Stimulated activated CD4-positive, alpha-beta T cell treated with anti-CD3 and anti-CD28 coated beads, Interleukin-15, amount 100 ng/mL, for 48 hours (primary cell): Measurements from ENCODE around the gene SPTB.

Experiments
- DNase-seq, 2 donors: peaks; one replicate each; pipeline ENCODE4 v3.0.0-alpha.2; 2020; ENCODE audit warnings: low read depth in 2 of 2

The SPTB gene

GRCh38 chr14:64709126-64709525 lies 170.6 kb downstream of the SPTB start:
- no peak for DNase-seq

GRCh38 chr14:64708148-64709004 lies 171.3 kb downstream of the SPTB start:
- DNase-seq = no peak

- DNase-seq = no peak
These were observed 172.0 kb downstream of the SPTB start for GRCh38 chr14:64707661-64708060.

DNA sequence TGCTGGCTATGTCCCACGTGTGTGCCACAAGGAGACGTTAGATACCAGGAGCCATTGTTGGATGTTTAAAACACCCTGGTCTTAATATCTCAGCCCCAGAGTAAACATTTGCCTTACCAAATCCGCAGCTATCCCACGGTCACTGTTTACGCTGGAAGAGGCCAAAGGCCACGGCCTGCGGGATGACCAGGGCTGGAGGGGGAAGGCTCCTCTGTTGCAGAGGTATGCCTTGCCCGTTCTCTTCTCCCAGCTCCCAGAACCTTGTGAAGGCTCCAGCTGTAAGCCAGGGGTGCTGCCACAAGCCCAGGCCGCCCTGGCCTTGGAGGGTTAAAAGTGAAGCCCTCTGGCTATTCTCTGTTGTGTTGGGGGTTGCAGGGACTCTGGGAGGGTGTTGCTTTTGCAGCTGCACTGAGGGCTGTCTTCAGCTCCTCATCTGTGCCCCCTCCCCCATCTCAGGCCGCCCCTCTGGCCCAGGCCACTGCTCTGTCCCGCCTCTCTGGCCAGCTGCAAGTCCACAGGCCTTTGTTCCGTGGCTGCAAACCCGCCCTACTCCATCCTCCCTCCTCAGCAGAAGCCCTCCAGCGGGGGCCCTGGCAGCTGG lies 173.0 kb downstream of the SPTB start:
- no peak for DNase-seq

DNA sequence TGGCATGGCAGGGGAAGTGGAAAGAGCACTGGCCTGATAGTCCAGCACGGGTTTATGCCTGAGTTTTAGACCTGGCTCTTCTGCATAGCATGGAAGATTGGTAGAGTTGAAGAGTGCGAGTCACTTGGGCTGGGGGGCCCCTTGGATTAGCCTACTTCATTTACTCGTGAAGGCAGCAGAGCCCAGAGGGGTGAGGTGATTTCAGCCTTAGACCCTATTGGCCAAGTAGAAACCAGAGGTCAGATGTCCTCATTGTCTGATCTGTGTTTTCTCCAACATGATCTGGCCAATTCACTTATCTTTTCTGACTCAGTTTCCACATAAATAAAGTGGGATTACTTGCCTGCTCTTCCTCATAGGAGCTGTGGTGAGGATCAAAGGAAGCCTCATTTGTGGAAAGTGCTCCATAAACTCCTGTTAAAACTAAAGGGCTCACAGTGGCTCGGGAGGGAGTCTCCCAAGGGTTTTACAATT lies 173.6 kb downstream of the SPTB start:
- no peak for DNase-seq

GRCh38 chr14:64705381-64706118 lies 174.2 kb downstream of the SPTB start:
- no peak for DNase-seq

DNA sequence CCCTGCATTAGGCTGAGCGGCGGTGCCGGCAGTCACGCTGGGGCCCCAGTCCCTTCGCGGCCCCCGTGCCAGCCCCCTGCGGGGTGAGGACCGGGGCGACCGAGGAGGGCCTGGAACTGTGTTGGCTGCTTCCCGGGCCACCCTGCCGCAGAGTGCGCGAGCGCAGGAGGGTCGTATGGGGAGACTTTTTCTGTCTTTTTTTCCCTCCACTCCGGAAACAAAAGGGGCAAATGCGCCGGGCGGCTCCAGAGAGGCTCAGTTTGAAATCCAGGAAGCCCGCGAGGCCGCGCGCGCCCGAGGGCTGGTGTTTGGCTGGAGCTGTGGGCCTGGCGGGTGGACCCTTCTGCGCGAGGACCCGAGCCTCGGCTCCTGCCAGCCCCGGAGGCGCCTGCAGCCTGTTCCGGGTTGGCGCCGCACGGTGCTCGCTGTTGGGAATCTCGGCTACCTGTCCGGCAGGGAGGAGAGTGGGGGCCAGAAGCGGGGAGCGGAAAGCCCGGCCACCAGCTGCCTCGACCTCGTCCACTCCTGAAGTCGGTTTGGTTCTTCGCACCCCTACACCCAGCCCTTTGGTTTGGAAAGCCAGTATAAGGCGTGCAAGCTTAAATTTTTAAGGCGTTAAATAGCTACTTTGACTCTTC lies 174.8 kb downstream of the SPTB start:
- DNase-seq = no peak

- no peak for DNase-seq
These were observed 175.5 kb downstream of the SPTB start, which contains the start of gene PLEKHG3 for GRCh38 chr14:64704143-64704742. Gene PLEKHG3, plus strand, starts transcription at chr14:64704424. Its CDS starts 23,208 bp downstream, at chr14:64727632.

DNA sequence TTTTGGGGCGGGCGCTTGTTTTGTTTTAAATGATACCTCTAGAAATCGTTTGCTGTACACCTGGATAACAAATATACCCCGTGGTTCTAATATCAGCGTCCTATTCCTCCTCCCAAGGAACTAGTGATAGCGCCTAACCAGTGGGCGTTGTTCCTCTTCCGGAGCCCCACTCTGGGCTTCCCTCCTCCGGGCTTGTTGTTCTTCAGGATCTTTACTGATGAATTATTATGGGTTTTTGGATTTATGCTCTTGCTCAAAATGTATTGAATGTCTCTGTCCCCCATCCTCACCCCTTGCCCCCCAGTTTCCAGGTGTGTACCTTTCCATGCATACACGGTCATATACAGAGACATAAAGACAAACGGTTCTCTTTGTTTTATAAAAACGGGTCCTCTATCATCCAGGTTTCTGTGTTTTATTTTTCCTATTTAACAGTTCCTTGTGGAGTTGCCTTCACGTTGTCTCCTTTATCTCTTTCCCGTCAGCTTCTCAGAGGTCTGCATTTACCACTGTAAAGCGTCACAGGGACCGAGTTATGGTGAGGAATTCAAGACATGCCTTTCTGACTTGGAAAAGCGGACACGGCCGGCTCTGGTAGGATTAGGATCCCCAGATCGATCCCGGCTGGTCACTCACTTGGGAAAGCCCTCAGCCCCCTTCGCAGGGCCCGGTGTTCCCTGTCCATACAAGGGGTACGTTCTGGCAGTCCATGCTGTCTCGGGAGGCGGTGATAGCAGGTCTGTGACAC lies 176.1 kb downstream of the SPTB start:
- DNase-seq = no peak

DNA sequence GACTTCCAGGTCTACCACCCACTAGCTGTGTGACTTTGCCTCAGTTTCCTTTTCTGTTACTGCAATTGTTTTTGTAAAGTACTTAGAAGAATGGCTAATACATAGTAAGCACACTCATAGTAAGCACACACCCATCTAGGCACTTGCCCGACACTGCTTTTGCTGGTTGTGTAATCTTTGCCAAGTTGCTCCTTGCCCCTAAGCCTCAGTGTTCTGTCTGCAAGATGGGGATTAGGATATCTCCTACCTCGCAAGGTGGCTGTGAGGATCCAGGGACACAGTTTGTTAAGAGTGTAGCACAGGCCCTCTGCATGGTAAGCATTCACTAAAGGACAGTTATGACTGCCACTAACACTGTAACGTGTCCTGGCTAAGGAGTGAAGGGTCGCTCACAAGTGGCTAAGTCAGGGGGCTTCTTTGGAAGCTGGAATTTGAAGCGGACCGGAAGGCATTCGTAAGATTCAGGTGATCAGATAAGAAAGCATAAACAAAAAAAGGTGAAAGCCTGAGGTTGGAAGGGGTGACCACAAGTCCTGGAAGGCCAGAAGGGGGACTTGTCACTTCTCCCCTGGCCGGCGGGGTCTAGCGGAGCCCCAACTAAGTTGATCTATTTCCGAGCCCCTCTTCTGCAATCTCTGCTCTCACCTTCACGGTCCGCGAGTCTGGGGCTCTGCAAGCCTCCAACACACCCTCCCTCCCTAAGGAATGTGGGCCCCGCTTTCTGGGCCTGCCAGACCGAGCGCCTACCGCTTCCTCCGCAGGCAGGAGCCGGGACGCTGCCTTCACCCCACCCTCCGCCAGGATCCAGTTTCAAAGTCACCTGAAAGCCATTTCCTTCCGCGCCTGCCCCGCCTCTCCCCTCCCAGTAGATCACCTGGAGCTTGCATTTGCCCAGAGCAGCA lies 177.0 kb downstream of the SPTB start:
- DNase-seq = no peak

DNA sequence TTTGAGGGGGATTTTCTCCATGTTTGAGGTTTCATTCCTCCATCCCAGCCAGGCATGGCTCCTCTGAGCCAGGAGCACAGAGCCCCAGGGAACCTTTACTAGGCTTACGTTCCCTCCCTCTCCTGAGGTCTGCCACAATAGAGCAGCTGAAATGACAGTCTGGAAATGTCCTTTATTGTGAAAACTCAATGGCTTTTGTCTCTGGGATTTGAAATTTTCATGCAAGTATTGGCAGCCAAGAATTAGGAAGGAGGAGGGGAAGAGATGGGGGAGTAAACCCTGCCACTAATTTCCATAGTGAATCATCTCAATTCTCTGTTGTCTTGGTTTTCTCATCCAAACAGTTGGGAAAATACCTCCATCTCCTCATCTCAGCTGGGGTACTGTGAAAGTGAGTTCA lies 178.0 kb downstream of the SPTB start:
- DNase-seq = no peak

- DNase-seq = no peak
These were observed 178.8 kb downstream of the SPTB start for GRCh38 chr14:64700894-64701293.

GRCh38 chr14:64700290-64700689 lies 179.4 kb downstream of the SPTB start:
- DNase-seq = no peak

DNA sequence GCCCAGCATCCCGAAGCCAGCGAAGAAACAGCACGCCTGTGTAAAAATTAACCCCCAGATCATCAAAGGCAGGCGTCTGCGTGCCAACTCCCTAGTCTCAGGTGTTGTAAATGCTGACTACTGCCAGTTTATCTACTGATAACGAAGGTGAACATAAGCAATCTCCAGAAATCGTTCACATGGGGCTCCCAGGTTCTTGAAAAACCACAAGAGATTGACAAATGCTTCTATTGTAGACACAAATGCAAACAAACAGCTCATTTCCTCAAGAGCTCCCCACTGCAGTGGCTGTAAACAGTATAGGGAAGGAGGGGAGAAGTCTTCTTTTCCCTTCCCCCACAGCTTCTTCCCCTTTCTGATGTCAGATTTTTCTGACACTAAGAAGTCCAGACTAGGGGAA lies 180.8 kb downstream of the SPTB start:
- DNase-seq = no peak

DNA sequence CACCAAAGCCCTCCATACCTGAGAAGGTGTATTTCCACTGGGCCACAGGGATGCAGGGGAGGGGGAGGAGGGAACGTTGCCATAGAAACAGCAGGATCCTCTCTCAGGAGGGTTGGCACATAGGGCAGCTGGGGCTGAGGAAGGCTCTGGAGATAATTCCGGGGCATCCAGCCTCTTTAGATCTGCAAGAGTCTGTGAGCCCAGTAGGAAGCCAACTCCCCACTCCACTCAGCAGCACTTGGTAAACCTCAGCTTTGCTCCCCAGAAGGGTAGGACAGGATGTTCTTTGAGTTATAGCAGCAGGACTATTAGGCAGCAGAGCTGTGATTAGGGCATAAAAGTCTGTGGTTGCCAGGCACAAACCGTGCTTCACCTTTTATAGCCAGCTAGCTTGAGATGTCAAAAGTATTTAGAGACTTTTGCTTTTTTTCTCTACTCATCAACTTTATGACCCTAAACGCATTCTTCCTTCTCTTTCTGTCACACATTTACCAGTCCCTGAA lies 183.3 kb downstream of the SPTB start:
- no peak for DNase-seq
